ENCODE data around the gene ARHGAP1.

DNA sequence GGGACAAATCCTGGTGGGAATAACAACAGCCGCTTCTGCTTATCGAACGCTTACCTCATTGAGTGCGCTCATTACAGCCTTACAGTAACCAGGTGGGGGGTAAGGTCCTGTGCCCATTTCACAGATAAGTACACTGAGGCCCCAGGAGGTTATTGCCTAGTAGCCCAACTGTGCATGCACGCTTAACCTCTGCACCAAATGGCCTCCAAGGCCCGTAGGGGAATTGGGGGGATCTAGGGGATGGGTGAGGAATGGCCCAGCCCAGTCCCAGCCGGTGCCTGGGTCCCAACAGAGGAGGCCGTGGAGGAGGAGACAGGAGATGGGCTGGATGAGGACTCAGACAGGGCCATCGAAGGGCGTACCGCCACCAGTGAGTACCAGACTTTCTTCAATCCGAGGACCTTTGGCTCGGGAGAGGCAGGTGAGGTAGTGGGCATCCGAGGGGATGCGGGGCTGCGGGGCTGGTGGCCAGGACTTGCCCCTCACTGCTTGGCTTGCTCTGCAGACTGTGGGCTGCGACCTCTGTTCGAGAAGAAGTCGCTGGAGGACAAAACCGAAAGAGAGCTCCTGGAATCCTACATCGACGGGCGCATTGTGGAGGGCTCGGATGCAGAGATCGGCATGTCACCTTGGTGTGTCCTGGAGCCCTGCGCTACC lies 25.9 kb upstream of the ARHGAP1 start:
- TF ChIP-seq POLR2AphosphoS5 (IDR thresholded peaks at IDR 0.05; ENCODE audit: insufficient read depth in 1 of 2, low read depth in 1 of 2): no peak
- no peak for TF ChIP-seq CTCF (IDR thresholded peaks at IDR 0.05)

All from vagina (tissue), 2 donors.